SHP77 treated with DMSO at 0.1 percent for 48 hours (cell line): ENCODE results near the gene VPS39.

Experiments
- DNase-seq: peaks from one replicate; lab custom pipeline; 2025; lab: John Stamatoyannopoulos, UW

Gene VPS39

DNA sequence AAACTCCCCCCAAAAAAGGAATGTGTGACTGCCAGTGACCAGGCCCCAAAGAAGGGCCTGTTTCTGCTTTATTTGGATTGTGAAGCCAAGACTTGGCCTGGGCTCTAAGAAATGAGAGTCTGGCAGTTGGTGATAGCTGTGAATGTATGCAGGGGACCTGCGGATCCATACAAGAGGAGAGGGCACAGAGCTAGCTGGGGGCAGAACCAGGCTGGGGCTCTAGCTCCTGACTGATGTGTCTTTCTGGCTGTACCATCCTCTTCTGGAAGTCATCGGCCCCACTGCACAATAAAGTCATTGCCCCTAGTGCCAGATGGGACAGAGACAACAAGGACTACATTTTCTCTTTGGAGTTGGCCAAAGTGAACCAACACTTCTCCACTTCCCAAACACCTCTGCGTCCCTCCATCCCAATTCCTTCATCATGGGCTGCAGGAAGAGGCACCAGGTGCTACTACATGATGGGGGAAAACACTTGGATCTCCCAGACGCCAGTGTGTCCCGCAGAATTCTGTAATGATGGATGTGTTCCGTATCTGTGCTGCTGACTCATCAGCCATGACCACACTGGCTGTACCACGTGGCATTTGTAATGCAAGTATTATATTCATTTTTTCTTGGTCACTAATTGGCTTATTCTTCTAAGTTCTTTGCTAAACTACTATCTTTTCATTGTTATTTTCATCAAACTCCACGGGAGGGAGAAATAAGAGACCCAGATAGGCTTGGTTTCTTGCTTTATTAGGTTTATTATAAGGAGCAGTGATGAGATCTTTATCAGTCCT lies 49.9 kb downstream of the VPS39 start:
- DNase-seq: no peak

DNA sequence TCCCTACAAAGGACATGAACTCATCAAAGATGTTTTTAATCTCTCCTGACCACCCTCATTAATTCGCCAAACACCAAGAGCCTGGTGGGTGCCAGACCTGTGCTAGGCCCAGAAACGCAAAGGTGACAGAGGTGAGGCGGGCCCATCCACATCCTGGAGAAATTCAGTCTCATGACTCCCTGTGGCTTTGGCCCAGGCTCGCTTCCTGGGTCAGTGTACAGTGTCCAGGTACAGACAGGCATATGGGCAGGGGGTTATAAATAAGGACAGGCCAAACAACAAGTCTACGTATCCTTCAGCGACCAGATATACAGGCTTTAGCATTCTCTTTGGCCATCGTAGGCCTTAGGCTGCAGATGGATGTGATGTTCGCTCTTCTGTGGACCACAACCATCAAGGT lies 50.7 kb downstream of the VPS39 start:
- no peak for DNase-seq

DNA sequence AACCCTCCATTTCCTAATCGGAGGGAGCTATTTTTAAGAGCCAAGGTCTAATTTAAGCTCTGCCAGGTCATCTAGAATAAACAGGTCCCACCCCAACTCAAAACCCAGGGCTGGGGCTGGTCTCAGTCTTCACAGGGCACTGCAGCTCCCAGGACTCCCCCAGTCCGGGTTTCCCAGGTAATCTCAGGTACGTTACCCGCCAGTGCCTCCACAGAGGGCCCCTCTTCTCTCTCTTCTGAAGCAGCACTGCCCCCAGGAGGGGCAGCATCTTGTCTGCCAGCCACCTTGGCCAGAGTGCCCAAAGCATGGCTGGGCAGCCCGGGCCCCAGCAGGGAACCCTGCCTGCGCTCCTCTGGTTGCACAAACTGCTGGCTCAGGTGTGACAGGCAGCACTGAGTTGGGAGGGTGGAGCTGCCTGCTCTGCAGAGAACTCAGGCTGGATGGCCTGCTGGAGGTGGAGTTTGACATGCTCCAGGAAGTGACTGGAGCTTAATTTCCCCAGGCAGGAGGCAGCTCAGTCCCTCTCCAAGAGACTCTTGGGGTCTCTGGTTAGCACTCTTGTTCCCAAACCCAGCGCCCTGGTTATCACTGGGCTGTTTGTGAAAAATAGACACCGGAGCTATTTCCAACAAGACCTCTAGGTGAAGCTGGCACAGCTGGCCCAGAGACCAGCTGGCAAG lies 51.7 kb downstream of the VPS39 start, which contains the start of gene PLA2G4F:
TSS of gene PLA2G4F (minus strand) at position 394 of the 680 bp plus-strand sequence. CDS start at position 307, 87 bp downstream.
- DNase-seq: no peak

DNA sequence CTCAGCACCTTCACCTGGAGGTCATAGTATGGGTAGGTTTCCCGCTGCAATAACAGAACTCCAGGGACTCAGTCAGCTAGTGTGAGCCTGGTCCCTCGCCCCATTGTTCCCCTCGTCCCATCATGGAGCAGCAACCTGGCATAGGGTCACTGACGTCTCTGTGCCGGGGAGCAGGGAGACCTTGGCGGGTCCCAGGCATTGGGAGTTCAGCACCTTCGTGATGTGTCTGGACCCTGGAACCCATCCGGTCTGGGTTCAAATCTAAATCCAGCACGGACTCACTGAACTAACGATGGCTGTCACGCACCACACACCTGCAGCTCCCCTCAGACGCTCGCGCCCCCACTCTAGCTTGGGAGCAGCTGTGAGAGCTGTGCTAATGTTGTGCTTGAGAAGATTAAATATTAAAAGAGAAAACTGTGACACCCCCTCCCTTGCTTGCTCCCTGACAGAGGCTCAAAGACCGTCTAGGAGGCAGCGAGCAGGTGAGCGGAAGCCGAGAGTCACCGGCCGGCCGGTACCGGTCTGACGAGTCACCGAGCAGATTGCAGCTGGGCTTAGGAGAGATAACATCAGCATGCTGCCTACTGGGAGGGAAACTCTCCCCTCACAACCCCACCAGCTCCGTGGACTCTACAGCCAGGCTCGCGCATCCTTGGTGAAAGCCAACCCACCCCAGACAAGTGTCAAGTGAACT lies 52.4 kb downstream of the VPS39 start:
- DNase-seq: no peak

DNA sequence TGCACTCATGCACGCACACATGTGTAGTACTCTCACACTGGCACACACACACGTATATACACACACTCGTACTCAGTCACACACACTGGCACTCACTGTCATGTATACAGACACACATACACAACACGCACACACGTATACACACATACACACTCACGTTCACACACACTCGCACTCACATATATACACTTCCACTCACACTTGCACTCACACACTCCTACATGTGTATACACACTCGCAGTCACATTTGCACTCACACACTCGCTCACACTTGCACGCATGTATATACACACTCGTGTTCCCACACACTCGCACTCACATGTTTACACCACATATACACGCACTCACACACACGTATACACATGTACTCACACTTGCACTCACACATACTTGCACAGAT lies 53.1 kb downstream of the VPS39 start:
- no peak for DNase-seq

DNA sequence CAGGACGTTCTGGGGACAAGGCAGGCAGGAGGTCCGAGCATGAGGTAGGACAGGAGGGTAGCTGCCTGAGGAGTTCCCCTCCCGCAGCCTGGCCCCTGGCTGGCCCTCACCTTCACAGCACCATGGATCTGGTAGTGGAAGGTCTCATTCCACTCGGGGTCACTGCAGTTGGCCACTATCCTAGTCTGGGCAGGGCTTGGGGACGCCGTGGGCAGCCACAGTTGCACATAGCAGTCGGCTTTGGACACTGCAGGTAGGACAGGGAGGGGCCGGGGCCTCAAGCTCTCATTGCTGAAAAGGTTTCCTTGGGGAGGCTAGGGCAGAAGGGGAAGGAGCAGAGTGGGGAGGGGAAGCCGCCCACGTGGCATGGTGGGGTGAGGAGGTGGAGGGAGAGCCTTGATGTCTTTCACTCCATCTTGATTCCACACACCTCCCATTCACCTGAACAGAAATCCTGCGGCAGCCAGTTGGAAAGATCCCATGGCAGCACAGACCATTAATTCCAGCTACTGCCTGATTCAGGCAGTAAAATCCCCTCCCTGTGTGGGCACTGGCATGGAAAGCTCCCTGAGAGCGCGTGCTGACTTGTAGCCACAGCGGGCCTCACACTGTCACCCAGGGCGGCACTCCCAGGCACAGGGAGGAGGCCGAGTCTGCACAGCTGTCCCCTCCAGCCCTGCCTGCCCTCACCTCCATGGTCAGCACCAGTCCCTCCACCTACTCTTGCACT lies 53.7 kb downstream of the VPS39 start:
- no peak for DNase-seq

DNA sequence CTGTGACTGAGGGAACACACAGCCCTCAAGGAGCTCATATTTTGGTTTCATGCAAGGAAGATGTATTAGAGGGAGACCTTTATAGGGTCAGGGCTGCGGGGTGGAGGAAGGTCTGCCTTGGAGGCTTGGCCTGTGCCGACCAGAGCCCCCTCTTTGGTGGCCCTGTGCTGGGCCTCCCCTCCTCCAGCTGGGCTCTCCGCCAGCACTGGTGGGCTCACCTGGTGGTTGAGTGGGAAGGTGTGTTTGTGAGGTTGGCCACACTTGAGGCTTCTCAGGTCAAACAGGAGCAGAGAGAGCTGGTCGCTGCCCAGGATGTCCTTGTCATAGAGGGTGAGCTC lies 54.3 kb downstream of the VPS39 start:
- no peak for DNase-seq

DNA sequence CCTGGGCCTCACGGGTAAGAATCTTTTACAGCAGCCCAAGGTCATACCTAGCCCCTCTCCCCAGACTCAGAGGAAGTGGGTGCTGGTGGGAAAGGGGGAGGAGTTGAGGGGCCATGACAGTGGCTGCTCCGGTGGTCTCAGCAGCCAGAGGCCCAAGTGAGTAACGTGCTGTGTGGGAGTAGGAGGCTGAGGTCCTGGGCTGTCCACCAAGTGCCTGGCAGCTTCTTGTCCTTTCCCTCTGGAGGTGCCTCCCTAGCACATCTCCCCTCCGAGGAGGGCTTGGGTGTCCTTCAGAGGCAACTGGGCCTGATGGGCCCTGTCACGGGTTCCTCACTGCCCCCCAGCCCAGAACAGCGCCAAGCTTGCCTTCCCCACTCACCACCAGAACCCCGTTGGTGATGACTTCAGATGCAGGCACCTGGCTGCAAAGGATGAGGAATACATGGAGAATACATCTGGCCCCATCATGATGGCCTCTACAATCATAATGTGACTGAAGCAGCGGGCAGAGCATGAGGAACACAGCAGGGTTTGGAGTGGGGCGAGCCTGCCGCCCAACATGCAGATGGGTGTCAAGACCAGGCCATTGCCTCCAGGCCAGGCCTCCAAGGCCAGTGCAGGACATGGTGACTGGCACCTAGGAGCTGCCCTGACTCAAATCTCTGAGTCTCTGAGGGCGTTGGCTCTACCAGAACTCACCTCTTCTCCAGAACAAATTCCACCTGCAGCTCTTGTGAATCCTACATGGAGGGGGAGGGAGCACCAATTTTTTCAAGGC lies 55.0 kb downstream of the VPS39 start:
- DNase-seq: no peak

DNA sequence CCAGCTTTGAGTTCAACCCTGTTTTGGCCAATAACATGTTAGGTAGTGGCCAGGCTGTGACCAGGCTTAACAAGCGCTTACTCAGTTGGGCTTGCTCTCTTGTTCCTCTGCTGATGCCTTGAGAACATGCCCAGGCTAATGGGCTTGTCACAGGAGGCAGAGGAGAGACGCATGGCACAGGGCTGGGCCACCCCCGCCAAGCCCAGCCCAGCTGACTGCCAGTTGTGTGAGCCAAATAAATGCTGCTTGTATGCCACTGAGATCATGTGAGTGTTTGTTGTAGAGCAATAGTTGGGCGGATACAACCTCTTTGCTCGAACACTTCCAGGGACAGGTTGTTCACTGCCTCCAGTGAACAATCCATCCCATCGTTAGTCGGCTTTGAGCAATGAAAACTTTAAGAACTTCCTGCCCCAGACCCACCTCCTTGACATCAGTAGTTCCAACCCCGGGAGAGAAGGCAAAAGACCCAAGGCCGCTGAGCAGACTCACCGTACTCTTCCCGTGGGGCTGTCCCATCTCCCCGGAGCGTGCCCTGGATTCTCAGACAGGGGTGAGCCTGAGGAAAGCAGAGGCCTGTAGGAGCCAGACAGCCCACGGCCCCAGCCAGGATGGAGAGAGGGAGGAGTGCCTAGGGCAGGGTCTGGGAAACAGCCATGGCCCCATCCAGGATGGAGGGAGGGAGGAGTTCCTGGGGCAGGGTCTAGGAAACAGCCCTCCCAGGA lies 55.7 kb downstream of the VPS39 start:
- no peak for DNase-seq

DNA sequence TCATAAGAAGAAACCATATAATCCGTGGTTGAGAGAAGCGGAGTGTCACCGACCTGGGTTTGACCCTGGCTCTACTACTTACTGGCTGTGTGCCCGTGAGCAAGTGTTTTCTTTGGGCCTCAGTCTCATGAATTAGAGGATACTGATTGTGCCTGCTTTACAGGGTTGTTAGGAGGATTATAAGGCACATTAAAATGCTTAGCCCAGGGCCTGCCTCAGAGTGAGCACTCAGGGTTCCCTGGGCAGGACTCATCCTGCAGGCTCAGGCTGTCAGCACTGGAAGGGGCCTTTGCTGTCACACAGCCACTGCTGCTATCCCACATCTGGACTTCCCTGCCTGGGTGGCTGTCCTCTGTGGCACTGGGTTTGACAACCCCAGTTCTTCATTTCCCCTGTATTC lies 56.4 kb downstream of the VPS39 start:
- no peak for DNase-seq

DNA sequence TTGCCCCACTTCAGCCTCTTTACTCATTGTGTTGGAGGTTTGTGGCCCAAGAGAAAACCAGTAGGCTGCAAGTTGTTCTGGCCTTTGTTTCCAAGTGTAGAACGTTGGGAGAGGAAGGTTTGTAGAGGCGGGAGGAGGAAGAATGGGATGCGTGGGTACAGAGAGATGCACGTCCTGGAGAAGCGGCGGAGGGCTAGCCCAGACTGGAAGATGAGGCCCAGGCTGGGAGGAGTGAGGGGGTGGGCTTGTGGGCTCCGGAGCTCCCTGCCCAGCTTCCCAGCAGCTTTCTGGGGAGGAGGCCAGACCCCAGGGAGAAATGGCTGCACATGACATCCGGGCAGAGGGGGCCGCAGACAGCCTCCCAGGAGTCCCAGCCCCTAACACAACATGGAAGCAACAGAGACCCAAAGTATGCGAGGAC lies 57.0 kb downstream of the VPS39 start:
- DNase-seq: no peak

DNA sequence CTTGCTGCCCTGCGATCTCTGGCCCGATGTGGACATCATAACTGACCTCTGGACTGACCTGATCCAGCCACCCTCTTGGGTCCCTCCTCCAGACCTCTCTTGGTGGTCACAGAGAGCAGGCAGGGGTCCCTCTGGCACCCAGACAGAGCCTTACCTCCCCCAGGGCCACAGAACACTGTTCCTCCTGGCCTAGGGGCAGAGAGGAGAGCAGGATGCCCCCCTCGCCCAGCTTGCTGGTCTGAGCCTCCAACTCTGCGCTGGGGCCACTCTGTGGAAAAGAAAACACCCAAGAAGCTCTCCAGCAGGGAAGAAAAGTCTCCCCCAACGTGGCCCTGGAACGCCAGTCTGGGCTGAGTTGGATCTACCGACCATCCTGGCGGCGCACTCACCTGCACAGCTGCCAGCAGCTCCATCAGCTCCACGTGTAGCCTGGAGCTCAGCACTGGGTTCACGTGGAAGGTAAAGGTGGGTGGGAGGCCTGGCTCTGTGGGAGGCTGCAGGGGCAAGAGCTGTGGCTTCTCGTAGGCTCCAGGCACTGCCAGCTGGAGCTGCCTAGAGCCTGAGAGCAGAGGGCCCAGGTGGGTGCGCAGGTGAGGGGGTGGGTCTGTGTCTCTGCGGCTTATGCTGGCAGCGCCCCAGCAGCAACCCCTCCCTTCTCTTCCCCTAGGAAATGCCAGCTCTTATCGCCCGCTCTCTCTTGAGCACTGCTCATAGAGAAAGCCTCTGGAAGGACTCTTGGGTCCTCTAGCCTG lies 57.7 kb downstream of the VPS39 start:
- DNase-seq: no peak

DNA sequence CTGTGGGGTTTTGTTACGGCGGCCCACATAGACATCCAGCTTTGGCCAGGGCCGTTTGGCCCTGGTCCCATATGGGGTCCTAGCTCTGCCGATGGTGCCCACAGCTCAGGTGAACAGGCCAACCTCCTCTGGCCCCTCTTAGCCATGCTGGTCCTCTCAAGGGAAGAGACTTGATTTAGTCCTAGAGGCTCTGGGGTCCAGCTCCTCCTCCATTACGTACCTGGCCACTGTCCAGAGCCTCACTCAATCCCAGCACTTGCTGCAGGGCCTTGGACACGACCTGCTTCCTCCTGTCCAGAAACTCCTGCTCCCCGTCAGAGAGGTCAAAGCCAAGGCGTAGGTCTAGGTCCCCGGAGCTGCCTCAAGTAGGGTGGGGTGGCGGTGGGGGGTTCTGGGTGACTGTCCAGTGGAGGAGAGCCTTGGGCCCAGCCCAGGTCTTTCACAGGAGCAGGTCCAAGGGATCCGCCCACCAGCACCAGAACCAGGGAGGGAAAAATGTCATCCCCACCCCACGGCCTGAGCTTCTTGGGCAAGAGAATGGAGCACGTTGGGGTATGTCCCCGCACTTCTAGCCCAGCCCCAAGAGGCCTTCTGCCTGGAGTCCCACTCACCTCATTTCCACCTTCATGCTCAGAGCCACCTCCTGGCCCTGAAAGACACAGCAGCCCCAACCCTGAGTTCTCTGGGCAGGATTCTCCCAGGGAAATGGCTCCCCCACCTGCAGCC lies 58.4 kb downstream of the VPS39 start:
- DNase-seq: no peak

DNA sequence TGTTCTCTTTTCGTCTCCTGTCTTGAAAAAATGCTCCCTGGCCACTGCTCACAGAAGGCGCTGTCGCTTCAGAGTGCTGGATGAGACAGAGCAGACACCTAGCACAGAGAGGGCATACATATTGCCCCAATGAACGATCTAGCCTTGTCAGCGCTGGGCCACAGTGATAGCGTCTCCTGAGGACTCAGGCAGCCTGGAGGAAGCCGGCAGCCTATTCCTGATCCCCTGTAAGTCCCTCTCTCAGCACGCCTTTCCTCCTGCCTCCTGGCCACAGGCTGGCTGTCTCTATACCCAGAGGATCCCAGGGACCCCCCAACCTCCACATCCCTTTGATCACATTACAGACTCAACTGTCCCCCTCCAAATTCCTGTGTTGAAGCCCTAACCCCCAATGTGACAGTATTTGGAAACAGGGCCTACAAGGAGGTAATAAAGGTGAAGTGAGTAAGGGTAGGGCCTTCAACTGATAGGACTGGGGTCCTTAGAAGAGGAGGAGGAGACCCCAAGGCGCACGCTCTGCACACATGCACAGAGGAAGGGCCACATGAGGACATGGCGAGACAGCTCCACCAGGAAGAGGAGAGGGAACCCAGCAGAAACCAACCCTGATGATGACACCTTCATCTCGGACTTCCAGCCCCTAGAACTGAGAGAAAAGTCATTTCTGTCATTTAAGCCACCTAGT lies 59.2 kb downstream of the VPS39 start:
- DNase-seq: no peak

DNA sequence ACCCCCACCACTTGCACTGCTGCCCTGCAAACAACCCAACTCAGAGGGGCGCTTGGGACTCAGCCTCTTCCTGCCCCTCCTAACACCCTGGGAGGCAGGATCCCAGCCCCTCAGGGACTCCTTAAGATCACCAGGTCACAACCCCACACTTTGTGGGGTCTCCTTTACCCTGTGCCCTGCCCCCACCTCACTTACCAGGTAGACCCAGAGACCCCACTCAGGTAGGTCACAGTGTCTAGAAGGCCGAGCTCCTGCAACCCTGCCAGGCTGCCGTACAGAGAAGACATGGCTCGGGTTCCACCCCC lies 60.7 kb downstream of the VPS39 start:
- no peak for DNase-seq

DNA sequence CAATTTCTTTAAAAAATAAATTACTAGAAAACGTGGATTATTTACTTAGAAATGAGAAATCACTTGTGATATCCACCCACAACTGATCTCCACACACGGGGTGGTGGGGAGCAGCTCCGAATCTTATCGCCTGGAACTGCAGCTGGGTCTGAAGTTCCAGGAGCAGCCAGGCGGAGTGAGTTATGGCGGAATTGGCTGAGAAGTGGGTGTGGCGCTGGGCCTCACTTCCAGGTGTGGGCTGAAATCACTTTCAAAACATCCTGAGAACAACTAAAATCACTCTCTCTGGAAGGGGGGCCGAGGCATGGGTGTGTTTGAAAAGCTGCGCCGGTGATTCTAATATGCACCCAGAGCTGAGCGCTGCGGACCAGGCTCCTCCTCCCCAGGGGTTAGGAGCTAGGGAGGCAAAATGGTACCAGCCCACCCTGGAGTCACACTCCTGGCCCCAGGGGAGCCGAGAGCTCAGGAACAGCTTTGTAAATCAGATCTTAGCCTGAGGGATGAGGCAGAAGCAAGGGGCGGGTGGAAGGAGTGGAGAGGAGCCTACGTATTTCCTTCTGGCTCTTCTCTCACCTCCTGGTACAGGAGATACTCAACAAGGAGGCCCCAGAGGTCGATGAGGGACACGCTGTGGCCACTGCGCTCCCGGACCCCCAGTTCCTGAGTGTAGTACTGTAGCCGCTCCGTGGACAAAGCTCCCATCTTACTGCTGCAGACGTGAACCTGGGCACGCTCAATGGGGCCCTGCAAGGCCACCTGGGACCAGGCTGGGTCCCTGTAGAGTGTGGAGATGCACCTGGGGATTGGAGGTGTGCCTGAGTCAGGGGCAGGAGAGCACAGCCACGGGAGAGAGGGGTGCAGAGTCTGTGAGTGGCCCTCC lies 61.3 kb downstream of the VPS39 start:
- no peak for DNase-seq

DNA sequence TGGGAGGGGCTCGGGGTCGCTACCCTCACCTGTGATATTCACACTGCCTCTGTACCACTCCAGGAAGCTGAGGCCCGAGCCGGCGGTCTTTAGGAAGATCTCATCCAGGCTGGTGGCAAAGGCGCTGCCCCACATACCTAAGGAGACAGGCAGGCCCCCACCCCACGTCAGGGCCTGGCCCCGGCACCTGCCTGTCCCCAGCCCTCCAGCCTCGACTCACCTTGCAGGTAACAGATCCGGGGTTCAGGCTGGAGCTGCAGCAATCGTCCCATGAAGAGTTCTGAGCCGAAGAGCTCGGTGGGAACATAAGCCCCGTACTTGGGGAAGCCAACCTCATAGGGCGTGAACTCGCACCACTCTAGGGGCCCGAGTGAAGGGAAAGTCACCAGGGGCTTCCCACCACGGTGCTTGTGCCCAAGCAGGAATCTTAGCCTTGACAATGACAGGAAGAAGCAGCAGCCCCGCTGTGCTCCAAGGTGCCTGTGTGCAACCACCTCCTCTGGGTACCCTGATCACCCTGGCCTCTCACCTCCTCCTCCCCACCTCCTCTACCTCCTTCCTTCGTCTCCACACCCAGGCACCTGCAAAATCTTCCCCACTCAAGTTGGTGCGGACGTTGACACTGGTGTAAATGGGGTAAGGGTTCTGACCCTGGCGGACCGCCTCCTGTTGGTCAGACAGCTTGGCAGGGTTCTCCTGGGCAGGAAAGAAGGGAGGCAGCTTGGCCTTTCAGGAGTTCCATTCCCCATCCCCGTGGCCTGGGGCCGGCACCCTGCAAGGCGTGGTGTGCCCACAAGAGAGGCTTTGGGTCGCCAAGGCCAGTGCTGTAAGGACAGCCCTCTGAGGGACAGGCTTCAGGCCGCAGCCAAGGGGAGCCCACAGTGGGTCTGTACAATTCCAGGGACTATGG lies 62.3 kb downstream of the VPS39 start:
- no peak for DNase-seq
